IMR-90 (cell line): ENCODE results near the gene PIP4K2B. TPM values are rescaled to one million over a fixed set of nuclear protein-coding genes. Genes with fewer than 3 reads are reported as not detected.

Experiments
- ATAC-seq: fragments of 200-7000 bp; cut with Tn5 transposase; 2 replicates; pipeline ENCODE4 v1.9.1; 2020; ENCODE audit warnings: low read depth, mild to moderate bottlenecking, moderate library complexity
- BruUV-seq: library from RNA; stranded (reverse); fragments of 400-500 nt; replicated peaks from 2 replicates; lab custom pipeline; 2021; lab: Mats Ljungman, UMichigan
- CTCF ChIA-PET: fragments of 300-600 bp; formaldehyde crosslinking; extraction: SDS; loops from one replicate; lab custom pipeline; 2021; ENCODE audit warnings: antibody characterized with exemption; lab: Yijun Ruan, JAX
- POLR2A ChIA-PET: fragments of 300-600 bp; sonication (Branson Sonifier 250); formaldehyde crosslinking; loops from one replicate; lab custom pipeline; 2022; ENCODE audit warnings: antibody characterized with exemption; ENCODE audit not compliant: unreplicated experiment; lab: Charles Lee
- DNase-seq: peaks from one replicate; pipeline ENCODE4 v3.0.0; 2013
- H2AFZ ChIP-seq: replicated peaks from 2 replicates; pipeline ENCODE3; 2013; ENCODE audit warnings: low read length, mild to moderate bottlenecking; ENCODE audit not compliant: poor library complexity
- H2AK5ac ChIP-seq: 2 replicates; pipeline ENCODE4 v1.6.1; 2013; ENCODE audit warnings: low read depth, low read length, inconsistent platforms
- H2AK9ac ChIP-seq: replicated peaks from 2 replicates; pipeline ENCODE3; 2013; ENCODE audit warnings: mild to moderate bottlenecking, low read depth, low read length, moderate library complexity; ENCODE audit not compliant: poor library complexity
- H2BK120ac ChIP-seq: 2 replicates; pipeline ENCODE4 v1.6.1; 2013; ENCODE audit warnings: low read depth, low read length, inconsistent platforms
- H2BK15ac ChIP-seq: 3 replicates; pipeline ENCODE4 v1.6.1; 2013; ENCODE audit warnings: low read depth, low read length, inconsistent platforms
- H2BK20ac ChIP-seq: 2 replicates; pipeline ENCODE4 v1.6.1; 2013; ENCODE audit warnings: low read depth, mild to moderate bottlenecking, inconsistent platforms, low read length, moderate library complexity
- H2BK5ac ChIP-seq: 2 replicates; pipeline ENCODE4 v1.6.1; 2013; ENCODE audit warnings: mild to moderate bottlenecking, low read depth, low read length, inconsistent platforms; ENCODE audit not compliant: poor library complexity, severe bottlenecking
- H3K14ac ChIP-seq: replicated peaks from 2 replicates; pipeline ENCODE4 v1.6.1; 2013; ENCODE audit warnings: low read depth, low read length, inconsistent platforms
- H3K18ac ChIP-seq: 2 replicates; pipeline ENCODE4 v1.6.1; 2013; ENCODE audit warnings: low read depth, low read length, control low read depth
- H3K23ac ChIP-seq: 2 replicates; pipeline ENCODE4 v1.6.1; 2013; ENCODE audit warnings: low read depth, low read length, inconsistent platforms
- H3K27ac ChIP-seq: 2 replicates; pipeline ENCODE4 v1.5.1; 2013; ENCODE audit warnings: mild to moderate bottlenecking, control low read depth, low read length; ENCODE audit not compliant: insufficient read depth
- H3K27me3 ChIP-seq: 2 replicates; pipeline ENCODE4 v1.6.1; 2013; ENCODE audit warnings: low read length; ENCODE audit not compliant: control insufficient read depth, insufficient read depth
- H3K36me3 ChIP-seq: 2 replicates; pipeline ENCODE4 v1.6.1; 2013; ENCODE audit warnings: low read length, mixed read lengths; ENCODE audit not compliant: control insufficient read depth, insufficient read depth
- H3K4ac ChIP-seq: 2 replicates; pipeline ENCODE4 v1.6.1; 2013; ENCODE audit warnings: low read depth, low read length, inconsistent platforms
- H3K4me1 ChIP-seq: 2 replicates; pipeline ENCODE4 v1.6.1; 2013; ENCODE audit warnings: low read length, mixed read lengths; ENCODE audit not compliant: control insufficient read depth, insufficient read depth
- H3K4me2 ChIP-seq: 2 replicates; pipeline ENCODE4 v1.6.1; 2013; ENCODE audit warnings: low read depth, mild to moderate bottlenecking, control low read depth, low read length, moderate library complexity
- H3K4me3 ChIP-seq: 2 replicates; pipeline ENCODE4 v1.5.1; 2013; ENCODE audit warnings: low read depth, mild to moderate bottlenecking, control low read depth, low read length, moderate library complexity; ENCODE audit not compliant: insufficient read depth
- H3K56ac ChIP-seq: 2 replicates; pipeline ENCODE4 v1.6.1; 2013; ENCODE audit warnings: low read length, inconsistent platforms; ENCODE audit not compliant: insufficient read depth; ENCODE audit errors: extremely low read depth
- H3K79me1 ChIP-seq, 2 experiments: 2 replicates each; pipeline ENCODE4 v1.6.1; 2013; ENCODE audit warnings: low read length in 2 of 2, inconsistent platforms in 1 of 2, low read depth in 1 of 2
- H3K9ac ChIP-seq: 2 replicates; pipeline ENCODE4 v1.6.1; 2013; ENCODE audit warnings: low read depth, low read length, control low read depth
- H3K9me1 ChIP-seq: 2 replicates; pipeline ENCODE4 v1.6.1; 2013; ENCODE audit warnings: low read length, inconsistent platforms; ENCODE audit not compliant: insufficient read depth
- H3K9me3 ChIP-seq: 2 replicates; pipeline ENCODE4 v1.6.1; 2013; ENCODE audit warnings: low read length; ENCODE audit not compliant: control insufficient read depth, insufficient read depth
- H4K20me1 ChIP-seq: 2 replicates; pipeline ENCODE4 v1.6.1; 2013; ENCODE audit warnings: low read length, inconsistent platforms; ENCODE audit not compliant: insufficient read depth
- H4K5ac ChIP-seq: 2 replicates; pipeline ENCODE4 v1.6.1; 2013; ENCODE audit warnings: mild to moderate bottlenecking, low read depth, low read length, control low read depth
- H4K8ac ChIP-seq, 2 experiments: 2 replicates each; pipeline ENCODE4 v1.6.1; 2013; ENCODE audit warnings: low read depth in 2 of 2, low read length in 2 of 2, control low read depth in 1 of 2, inconsistent platforms in 1 of 2
- H4K91ac ChIP-seq: 2 replicates; pipeline ENCODE4 v1.6.1; 2013; ENCODE audit warnings: low read depth, low read length, inconsistent platforms; ENCODE audit not compliant: insufficient read depth
- BHLHE40 ChIP-seq: fragments of 150-350 bp; IDR thresholded peaks from 2 replicates; pipeline ENCODE4 v1.6.1; 2016; ENCODE audit warnings: mild to moderate bottlenecking, low read depth, low read length
- CEBPB ChIP-seq: IDR thresholded peaks from 2 replicates; pipeline ENCODE4 v1.6.1; 2012; ENCODE audit warnings: low read depth, low read length, improper control_type of control experiment
- CHD1 ChIP-seq: IDR thresholded peaks from 2 replicates; pipeline ENCODE4 v1.6.1; 2012; ENCODE audit warnings: low read depth, low read length, improper control_type of control experiment
- FOS ChIP-seq: fragments of 150-350 bp; IDR thresholded peaks from 2 replicates; pipeline ENCODE4 v1.6.1; 2016; ENCODE audit warnings: low read depth, low read length
- MAFK ChIP-seq: IDR thresholded peaks from 2 replicates; pipeline ENCODE4 v1.6.1; 2012; ENCODE audit warnings: low read depth, low read length, improper control_type of control experiment
- MAZ ChIP-seq: IDR thresholded peaks from 2 replicates; pipeline ENCODE4 v1.6.1; 2012; ENCODE audit warnings: low read depth, mild to moderate bottlenecking, low read length, improper control_type of control experiment, moderate library complexity, borderline replicate concordance
- MXI1 ChIP-seq: IDR thresholded peaks from 2 replicates; pipeline ENCODE4 v1.6.1; 2012; ENCODE audit warnings: low read depth, mild to moderate bottlenecking, low read length, moderate library complexity, borderline replicate concordance
- NFE2L2 ChIP-seq: fragments of 150-350 bp; IDR thresholded peaks from 2 replicates; pipeline ENCODE4 v1.6.1; 2016; ENCODE audit warnings: low read depth, mild to moderate bottlenecking, low read length
- POLR2A ChIP-seq: IDR thresholded peaks from 2 replicates; pipeline ENCODE4 v1.6.1; 2012; ENCODE audit warnings: mild to moderate bottlenecking, low read depth, low read length
- RAD21 ChIP-seq: IDR thresholded peaks from 2 replicates; pipeline ENCODE4 v1.6.1; 2012; ENCODE audit warnings: low read length, improper control_type of control experiment
- RCOR1 ChIP-seq: IDR thresholded peaks from 2 replicates; pipeline ENCODE4 v1.6.1; 2012; ENCODE audit warnings: mild to moderate bottlenecking, low read length, improper control_type of control experiment; ENCODE audit not compliant: insufficient replicate concordance
- RFX5 ChIP-seq: IDR thresholded peaks from 2 replicates; pipeline ENCODE4 v1.8.0; 2012; ENCODE audit warnings: low read depth, mild to moderate bottlenecking, low read length, moderate library complexity
- SMC3 ChIP-seq: fragments of 150-350 bp; IDR thresholded peaks from 2 replicates; pipeline ENCODE4 v1.6.1; 2016; ENCODE audit warnings: low read depth, mild to moderate bottlenecking, antibody characterized with exemption, low read length, moderate library complexity
- WGBS, 2 experiments: methylation state at CpG; one replicate each; pipeline versions ENCODE4 v1.1.5 to v1.1.7; 2013; ENCODE audit warnings: missing lambda C conversion rate in 2 of 2; ENCODE audit not compliant: insufficient read length in 1 of 2; ENCODE audit errors: extremely low coverage in 2 of 2; 5-methylcytosine and 5-hydroxymethylcytosine counted together
- dilution Hi-C: fragments of 300-500 bp; cut with HindIII; formaldehyde crosslinking; loops from one replicate; pipeline ENCODE4 v1.14.3; 2018; ENCODE audit warnings: low sequenced_read_pairs; ENCODE audit not compliant: unreplicated experiment
- in situ Hi-C: fragments of 300-500 bp; cut with MboI; formaldehyde crosslinking; loops from 3 replicates; pipeline ENCODE4 v1.14.3; 2019; ENCODE audit warnings: low sequenced_read_pairs, inconsistent platforms, mixed read lengths
- intact Hi-C: fragments of 100-400 bp; cut with micrococcal nuclease; formaldehyde crosslinking; loops from 2 replicates; pipeline ENCODE4 v1.10.0; 2022
- polyA plus RNA-seq, 3 experiments: library from polyadenylated mRNA; depleted of rRNA; stranded (reverse); fragments of >200 nt; gene quantifications; 2 replicates each; pipeline ENCODE4 v1.2.3, GENCODE V29; 2012; ENCODE audit warnings: low replicate concordance in 1 of 3
- total RNA-seq: library from RNA; depleted of rRNA; stranded (reverse); fragments of >200 nt; gene quantifications from 2 replicates; pipeline ENCODE4 v1.2.3, GENCODE V29; 2012
- TF ChIP-seq, protein P1 (sequence below): conservative IDR thresholded peaks from 2 replicates; pipeline ENCODE4 v1.5.1; 2012; ENCODE audit warnings: mild to moderate bottlenecking, low read depth, low read length, improper control_type of control experiment
- TF ChIP-seq, protein P2 (sequence below): fragments of 150-350 bp; IDR thresholded peaks from 2 replicates; pipeline ENCODE4 v1.6.1; 2017; ENCODE audit warnings: mild to moderate bottlenecking, antibody characterized with exemption, low read length, low read depth

Gene PIP4K2B
- total and polyA plus RNA-seq, 2 of the 4 experiments (the other 2 are of a cell fraction): 40.0 to 40.2 TPM

DNA sequence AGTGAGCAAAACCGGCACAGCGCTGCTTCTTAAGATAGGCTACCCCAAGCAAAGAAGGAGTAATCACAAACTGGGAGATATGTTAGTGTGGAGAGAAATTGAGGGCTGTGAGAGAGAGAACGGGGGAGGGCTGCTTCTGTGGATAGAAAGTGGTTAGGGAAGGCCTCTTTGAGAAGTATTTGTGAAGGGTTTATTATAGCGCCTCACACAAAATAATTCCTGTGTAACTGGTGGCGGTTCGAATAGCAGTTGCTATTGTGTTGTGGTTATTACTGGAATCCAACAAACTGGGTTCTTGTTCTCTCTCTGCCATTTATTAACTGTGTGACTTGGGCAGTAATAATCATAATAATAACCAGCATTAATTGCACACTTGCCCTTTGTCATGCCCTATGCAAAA is 78.4 kb downstream of the PIP4K2B start:
- ChIA-PET POLR2A (no interaction called here), CTCF (no interaction called here)
- Histone ChIP-seq H3K9ac (no peak overlapping the region), H3K23ac (no peak overlapping the region), H2AK9ac (no peak overlapping the region), H3K9me3 (no peaks in the 10 kb centered on the region), H2AK5ac (no peak overlapping the region), H3K4me2 (no peak overlapping the region), H4K5ac (no peak overlapping the region), H3K56ac (no peak overlapping the region), H2BK5ac (no peak overlapping the region), H3K14ac (no peak overlapping the region), H2BK15ac (no peak overlapping the region), H3K27ac (no peak overlapping the region), H4K20me1 (no peaks in the 10 kb centered on the region), H3K4ac (no peak overlapping the region), H3K4me1 (no peaks in the 10 kb centered on the region; the same call in 1 of the 2 replicates), H3K27me3 (no peaks in the 10 kb centered on the region), H2BK120ac (no peak overlapping the region), H4K91ac (no peak overlapping the region), H3K4me3 (no peak overlapping the region), H3K79me1 (no peaks in the 10 kb centered on the region), H3K36me3 (peaks cover 50% of the 10 kb centered on the region), H2BK20ac (no peak overlapping the region), H4K8ac (no peak overlapping the region), H3K18ac (no peak overlapping the region), H3K9me1 (no peaks in the 10 kb centered on the region), H2AFZ (no peak overlapping the region)
- in situ Hi-C loops: no loop called here
- no TSS peak for BruUV-seq
- ATAC-seq: no peak
- DNase-seq: no peak
- dilution Hi-C loops: no loop called here
- 93% methylated on average over 3 of the region's 6 CpGs; no CpG with 5 or more reads in 1 of the 2 experiments for WGBS, 2 experiments
- TF ChIP-seq MXI1: no peak
- TF ChIP-seq FOS: no peak
- no peak for TF ChIP-seq MAZ
- no peak for TF ChIP-seq CEBPB
- TF ChIP-seq CHD1: no peak
- no peak for TF ChIP-seq NFE2L2
- TF ChIP-seq BHLHE40: no peak
- TF ChIP-seq POLR2A: no peak
- TF ChIP-seq, protein P1, sequence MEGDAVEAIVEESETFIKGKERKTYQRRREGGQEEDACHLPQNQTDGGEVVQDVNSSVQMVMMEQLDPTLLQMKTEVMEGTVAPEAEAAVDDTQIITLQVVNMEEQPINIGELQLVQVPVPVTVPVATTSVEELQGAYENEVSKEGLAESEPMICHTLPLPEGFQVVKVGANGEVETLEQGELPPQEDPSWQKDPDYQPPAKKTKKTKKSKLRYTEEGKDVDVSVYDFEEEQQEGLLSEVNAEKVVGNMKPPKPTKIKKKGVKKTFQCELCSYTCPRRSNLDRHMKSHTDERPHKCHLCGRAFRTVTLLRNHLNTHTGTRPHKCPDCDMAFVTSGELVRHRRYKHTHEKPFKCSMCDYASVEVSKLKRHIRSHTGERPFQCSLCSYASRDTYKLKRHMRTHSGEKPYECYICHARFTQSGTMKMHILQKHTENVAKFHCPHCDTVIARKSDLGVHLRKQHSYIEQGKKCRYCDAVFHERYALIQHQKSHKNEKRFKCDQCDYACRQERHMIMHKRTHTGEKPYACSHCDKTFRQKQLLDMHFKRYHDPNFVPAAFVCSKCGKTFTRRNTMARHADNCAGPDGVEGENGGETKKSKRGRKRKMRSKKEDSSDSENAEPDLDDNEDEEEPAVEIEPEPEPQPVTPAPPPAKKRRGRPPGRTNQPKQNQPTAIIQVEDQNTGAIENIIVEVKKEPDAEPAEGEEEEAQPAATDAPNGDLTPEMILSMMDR: no peak
- no peak for TF ChIP-seq MAFK
- TF ChIP-seq, protein P2, sequence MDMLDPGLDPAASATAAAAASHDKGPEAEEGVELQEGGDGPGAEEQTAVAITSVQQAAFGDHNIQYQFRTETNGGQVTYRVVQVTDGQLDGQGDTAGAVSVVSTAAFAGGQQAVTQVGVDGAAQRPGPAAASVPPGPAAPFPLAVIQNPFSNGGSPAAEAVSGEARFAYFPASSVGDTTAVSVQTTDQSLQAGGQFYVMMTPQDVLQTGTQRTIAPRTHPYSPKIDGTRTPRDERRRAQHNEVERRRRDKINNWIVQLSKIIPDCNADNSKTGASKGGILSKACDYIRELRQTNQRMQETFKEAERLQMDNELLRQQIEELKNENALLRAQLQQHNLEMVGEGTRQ: no peak
- TF ChIP-seq RAD21: no peak
- TF ChIP-seq SMC3: no peak
- no peak for TF ChIP-seq RFX5
- no peak for TF ChIP-seq RCOR1
- intact Hi-C loops: no loop called here
